Measurements from ENCODE around the gene IRGC. TPM values are rescaled to one million over a fixed set of nuclear protein-coding genes. Genes with fewer than 3 reads are reported as not detected.

The IRGC gene
- polyA plus RNA-seq, 1 donor from 2014 or later, result 0.51 TPM

GRCh38 chr19:43755256-43755801 is 39.5 kb downstream of the IRGC start:
- H3K9ac ChIP-seq (ENCODE audit: low read length), result peak overlapping the region; percentile 96
- peak overlapping the region; percentile 81 for H3K4me2 ChIP-seq (ENCODE audit: low read length)
- H2AFZ ChIP-seq (ENCODE audit: low read depth, low read length), result peak overlapping the region; percentile 86

GRCh38 chr19:43759515-43759914 is 43.6 kb downstream of the IRGC start:
- H3K36me3 ChIP-seq (ENCODE audit: insufficient read depth, low read length), result no peaks in the 10 kb centered on the region
- TF ChIP-seq EP300 (conservative IDR thresholded peaks at IDR 0.05; ENCODE audit: poor library complexity, severe bottlenecking) (no peak), MXI1 (conservative IDR thresholded peaks at IDR 0.05; ENCODE audit: poor library complexity, severe bottlenecking) (no peak), POLR2AphosphoS5 (IDR thresholded peaks at IDR 0.05) (no peak), RAD21 (conservative IDR thresholded peaks at IDR 0.05) (no peak), REST (IDR thresholded peaks at IDR 0.05; ENCODE audit: borderline replicate concordance) (no peak), SMC3 (conservative IDR thresholded peaks at IDR 0.05; ENCODE audit: poor library complexity) (no peak), TAF1 (IDR thresholded peaks at IDR 0.05; ENCODE audit: low read depth) (no peak), EZH2 (IDR thresholded peaks at IDR 0.05; ENCODE audit: borderline replicate concordance, insufficient read depth, low read length, poor library complexity, severe bottlenecking) (no peak)

More at GRCh38 chr19:43755256-43755801, 39.5 kb downstream of the IRGC start:
- H3F3A ChIP-seq (ENCODE audit: insufficient read depth, low read length, poor library complexity, severe bottlenecking), result no peaks in the 10 kb centered on the region
- TF ChIP-seq POLR2AphosphoS5 (IDR thresholded peaks at IDR 0.05) (no peak), MXI1 (conservative IDR thresholded peaks at IDR 0.05; ENCODE audit: poor library complexity, severe bottlenecking) (peak; percentile 68), SMC3 (conservative IDR thresholded peaks at IDR 0.05; ENCODE audit: poor library complexity) (no peak), CTCF (IDR thresholded peaks at IDR 0.05; ENCODE audit: poor library complexity, severe bottlenecking) (peak; percentile 7), EP300 (conservative IDR thresholded peaks at IDR 0.05; ENCODE audit: poor library complexity, severe bottlenecking) (no peak), EZH2 (IDR thresholded peaks at IDR 0.05; ENCODE audit: borderline replicate concordance, insufficient read depth, low read length, poor library complexity, severe bottlenecking) (no peak), RAD21 (conservative IDR thresholded peaks at IDR 0.05) (no peak), REST (IDR thresholded peaks at IDR 0.05; ENCODE audit: borderline replicate concordance) (peak; percentile 0), TAF1 (IDR thresholded peaks at IDR 0.05; ENCODE audit: low read depth) (no peak)
- peak overlapping the region; percentile 99 for H3K27ac ChIP-seq (ENCODE audit: low read length)
- no peaks in the 10 kb centered on the region for H4K20me1 ChIP-seq (ENCODE audit: insufficient read depth)
- H3K27me3 ChIP-seq (ENCODE audit: insufficient read depth, low read depth, low read length), result no peaks in the 10 kb centered on the region
- peaks cover 22% of the 10 kb centered on the region for H3K79me2 ChIP-seq (replicated peaks; ENCODE audit: insufficient read depth, low read length)
- no peaks in the 10 kb centered on the region for H3K9me3 ChIP-seq (ENCODE audit: low read length)
- H3K36me3 ChIP-seq (ENCODE audit: insufficient read depth, low read length), result no peaks in the 10 kb centered on the region
- peak overlapping the region; percentile 90 for H3K4me3 ChIP-seq (ENCODE audit: low read length)
- H3K9me2 ChIP-seq (ENCODE audit: insufficient read depth, low read length), result no peaks in the 10 kb centered on the region

More at GRCh38 chr19:43759515-43759914, 43.6 kb downstream of the IRGC start:
- Histone ChIP-seq H3K27me3 (ENCODE audit: insufficient read depth, low read depth, low read length) (no peaks in the 10 kb centered on the region), H3K9me2 (ENCODE audit: insufficient read depth, low read length) (no peaks in the 10 kb centered on the region), H4K20me1 (ENCODE audit: insufficient read depth) (no peaks in the 10 kb centered on the region), H3F3A (ENCODE audit: insufficient read depth, low read length, poor library complexity, severe bottlenecking) (no peaks in the 10 kb centered on the region), H3K9me3 (ENCODE audit: low read length) (no peaks in the 10 kb centered on the region), H2AFZ (ENCODE audit: low read depth, low read length) (no peak overlapping the region), H3K27ac (ENCODE audit: low read length) (no peak overlapping the region), H3K9ac (ENCODE audit: low read length) (no peak overlapping the region), H3K4me2 (ENCODE audit: low read length) (no peak overlapping the region), H3K79me2 (replicated peaks; ENCODE audit: insufficient read depth, low read length) (no peaks in the 10 kb centered on the region), H3K4me3 (ENCODE audit: low read length) (no peak overlapping the region)
